Activated CD4-positive, alpha-beta T cell treated with anti-CD3 and anti-CD28 coated beads, Interleukin-2, Interleukin-6, amounts not matched to agents 100 ng/mL and 50 ng/mL, durations not matched to agents 16 hours and 8 hours (primary cell): ENCODE measurements around the gene FLRT1.

Source experiments
- DNase-seq: peaks from one replicate; pipeline ENCODE4 v3.0.0-alpha.2; 2020

FLRT1 gene

GRCh38 chr11:64007160-64007628, 28.5 kb upstream of the FLRT1 start:
- DNase-seq, result no peak

- no peak for DNase-seq
Measured at GRCh38 chr11:64007629-64008282, 28.0 kb upstream of the FLRT1 start.

- no peak for DNase-seq
Measured at GRCh38 chr11:64008283-64008913, 27.3 kb upstream of the FLRT1 start.

GRCh38 chr11:64008914-64009633, 26.7 kb upstream of the FLRT1 start:
- DNase-seq, result no peak

GRCh38 chr11:64009710-64010109, 26.0 kb upstream of the FLRT1 start:
- no peak for DNase-seq

GRCh38 chr11:64010783-64011182, 24.9 kb upstream of the FLRT1 start:
- DNase-seq, result no peak

GRCh38 chr11:64011371-64011770, 24.4 kb upstream of the FLRT1 start:
- no peak for DNase-seq

- DNase-seq, result no peak
Measured at GRCh38 chr11:64013141-64013896, 22.4 kb upstream of the FLRT1 start.

GRCh38 chr11:64014356-64014755, 21.4 kb upstream of the FLRT1 start:
- DNase-seq, result no peak

- DNase-seq, result no peak
Measured at GRCh38 chr11:64015510-64015909, 20.2 kb upstream of the FLRT1 start.

GRCh38 chr11:64015935-64016845, 19.5 kb upstream of the FLRT1 start:
- DNase-seq, result no peak

- no peak for DNase-seq
Measured at GRCh38 chr11:64017945-64018224, 17.8 kb upstream of the FLRT1 start.

- DNase-seq, result no peak
Measured at GRCh38 chr11:64018310-64018709, 17.4 kb upstream of the FLRT1 start.

GRCh38 chr11:64019106-64020037, 16.4 kb upstream of the FLRT1 start:
- no peak for DNase-seq

- DNase-seq, result no peak
Measured at GRCh38 chr11:64020976-64021756, 14.6 kb upstream of the FLRT1 start.

- DNase-seq, result no peak
Measured at GRCh38 chr11:64021757-64022093, 14.0 kb upstream of the FLRT1 start.

- DNase-seq, result no peak
Measured at GRCh38 chr11:64022125-64022784, 13.5 kb upstream of the FLRT1 start.

GRCh38 chr11:64023712-64024710, 11.7 kb upstream of the FLRT1 start:
- DNase-seq, result no peak

GRCh38 chr11:64025205-64025604, 10.5 kb upstream of the FLRT1 start:
- DNase-seq, result no peak
